ENCODE data around the gene RASA2.

- TF ChIP-seq REST (IDR thresholded peaks at IDR 0.05; ENCODE audit: low read depth, low read length) (no peak), CTCF (IDR thresholded peaks at IDR 0.05) (no peak), SIN3A (IDR thresholded peaks at IDR 0.05; ENCODE audit: borderline replicate concordance, low read depth, low read length) (no peak), GATA2 (CRISPR knock-in tag; IDR thresholded peaks at IDR 0.05) (no peak)
Observed at GRCh38 chr3:141603473-141604035, 116.7 kb downstream of the RASA2 start.
